ENCODE measurements around the gene BCAS4.

- TF ChIP-seq, protein P1, sequence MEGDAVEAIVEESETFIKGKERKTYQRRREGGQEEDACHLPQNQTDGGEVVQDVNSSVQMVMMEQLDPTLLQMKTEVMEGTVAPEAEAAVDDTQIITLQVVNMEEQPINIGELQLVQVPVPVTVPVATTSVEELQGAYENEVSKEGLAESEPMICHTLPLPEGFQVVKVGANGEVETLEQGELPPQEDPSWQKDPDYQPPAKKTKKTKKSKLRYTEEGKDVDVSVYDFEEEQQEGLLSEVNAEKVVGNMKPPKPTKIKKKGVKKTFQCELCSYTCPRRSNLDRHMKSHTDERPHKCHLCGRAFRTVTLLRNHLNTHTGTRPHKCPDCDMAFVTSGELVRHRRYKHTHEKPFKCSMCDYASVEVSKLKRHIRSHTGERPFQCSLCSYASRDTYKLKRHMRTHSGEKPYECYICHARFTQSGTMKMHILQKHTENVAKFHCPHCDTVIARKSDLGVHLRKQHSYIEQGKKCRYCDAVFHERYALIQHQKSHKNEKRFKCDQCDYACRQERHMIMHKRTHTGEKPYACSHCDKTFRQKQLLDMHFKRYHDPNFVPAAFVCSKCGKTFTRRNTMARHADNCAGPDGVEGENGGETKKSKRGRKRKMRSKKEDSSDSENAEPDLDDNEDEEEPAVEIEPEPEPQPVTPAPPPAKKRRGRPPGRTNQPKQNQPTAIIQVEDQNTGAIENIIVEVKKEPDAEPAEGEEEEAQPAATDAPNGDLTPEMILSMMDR (IDR thresholded peaks at IDR 0.05; ENCODE audit: insufficient read depth, low read depth, low read length) = no peak
- no peak for TF ChIP-seq EZH2 (IDR thresholded peaks at IDR 0.05; ENCODE audit: insufficient read depth, low read length)
These were observed 38.4 kb upstream of the BCAS4 start for GRCh38 chr20:50756447-50756846.
